Measurements from ENCODE around the gene PBLD.

GRCh38 chr10:68330852-68331454, 1.8 kb downstream of the PBLD start:
- TF ChIP-seq POLR2A (IDR thresholded peaks at IDR 0.05) (no peak), CTCF (IDR thresholded peaks at IDR 0.05) (no peak)
